ENCODE data around the gene AKAP13.

DNA sequence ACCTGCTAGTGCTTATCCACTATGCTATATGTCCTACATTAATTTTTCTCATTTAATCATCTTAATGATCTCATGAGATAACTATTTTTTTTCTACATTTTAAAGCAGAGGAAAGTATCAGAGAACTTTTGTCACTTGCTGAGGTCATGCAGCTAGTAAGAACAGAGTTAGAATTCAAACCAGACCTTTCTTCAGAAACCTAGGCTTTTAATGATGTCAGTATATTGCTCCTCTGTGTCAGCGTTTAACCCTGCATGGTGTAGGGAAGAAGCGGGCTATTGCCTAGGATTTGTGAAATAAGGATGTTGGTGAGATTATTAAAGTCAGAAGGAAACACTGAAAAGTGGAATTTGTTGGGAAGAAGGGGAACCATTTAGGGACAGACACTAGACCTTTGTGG lies 121.2 kb downstream of the AKAP13 start:
- TF ChIP-seq, protein P1, sequence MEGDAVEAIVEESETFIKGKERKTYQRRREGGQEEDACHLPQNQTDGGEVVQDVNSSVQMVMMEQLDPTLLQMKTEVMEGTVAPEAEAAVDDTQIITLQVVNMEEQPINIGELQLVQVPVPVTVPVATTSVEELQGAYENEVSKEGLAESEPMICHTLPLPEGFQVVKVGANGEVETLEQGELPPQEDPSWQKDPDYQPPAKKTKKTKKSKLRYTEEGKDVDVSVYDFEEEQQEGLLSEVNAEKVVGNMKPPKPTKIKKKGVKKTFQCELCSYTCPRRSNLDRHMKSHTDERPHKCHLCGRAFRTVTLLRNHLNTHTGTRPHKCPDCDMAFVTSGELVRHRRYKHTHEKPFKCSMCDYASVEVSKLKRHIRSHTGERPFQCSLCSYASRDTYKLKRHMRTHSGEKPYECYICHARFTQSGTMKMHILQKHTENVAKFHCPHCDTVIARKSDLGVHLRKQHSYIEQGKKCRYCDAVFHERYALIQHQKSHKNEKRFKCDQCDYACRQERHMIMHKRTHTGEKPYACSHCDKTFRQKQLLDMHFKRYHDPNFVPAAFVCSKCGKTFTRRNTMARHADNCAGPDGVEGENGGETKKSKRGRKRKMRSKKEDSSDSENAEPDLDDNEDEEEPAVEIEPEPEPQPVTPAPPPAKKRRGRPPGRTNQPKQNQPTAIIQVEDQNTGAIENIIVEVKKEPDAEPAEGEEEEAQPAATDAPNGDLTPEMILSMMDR (IDR thresholded peaks at IDR 0.05; ENCODE audit: low read depth, low read length): no peak
- TF ChIP-seq EZH2phosphoT487 (IDR thresholded peaks at IDR 0.05; ENCODE audit: low read depth): no peak

Data from OCI-LY3 (cell line).